Measurements from ENCODE around the gene ABCF2.

ABCF2 gene

GRCh38 chr7:151167197-151167961 is 59.6 kb downstream of the ABCF2 start, which contains the start of gene GBX1:
GBX1 (minus strand) TSS chr7:151167694; CDS start chr7:151167548, 146 bp downstream.
- peaks cover 99% of the 10 kb centered on the region for H3K27me3 ChIP-seq (ENCODE audit: control insufficient read depth, insufficient read depth, low read length)

GRCh38 chr7:151166629-151167196 is 60.3 kb downstream of the ABCF2 start:
- Histone ChIP-seq H3K27me3 (ENCODE audit: control insufficient read depth, insufficient read depth, low read length) (peaks cover 99% of the 10 kb centered on the region), H3K9me3 (ENCODE audit: control insufficient read depth, insufficient read depth, low read depth, low read length) (no peaks in the 10 kb centered on the region), H3K4me1 (ENCODE audit: control insufficient read depth, insufficient read depth, low read length) (peaks cover 8% of the 10 kb centered on the region; the same call in 1 of the 2 replicates), H3K4me3 (ENCODE audit: low read depth, low read length) (peak overlapping the region; percentile 73), H3K9ac (ENCODE audit: low read length) (no peak overlapping the region), H3K27ac (ENCODE audit: low read depth, low read length) (no peak overlapping the region), H3K36me3 (ENCODE audit: control insufficient read depth, insufficient read depth, low read length) (no peaks in the 10 kb centered on the region)

More at GRCh38 chr7:151167197-151167961, 59.6 kb downstream of the ABCF2 start, which contains the start of gene GBX1:
- Histone ChIP-seq H3K4me3 (ENCODE audit: low read depth, low read length) (peak within 1 kb of the TSS; percentile 73), H3K9ac (ENCODE audit: low read length) (no peak within 1 kb of the TSS), H3K27ac (ENCODE audit: low read depth, low read length) (no peak within 1 kb of the TSS), H3K9me3 (ENCODE audit: control insufficient read depth, insufficient read depth, low read depth, low read length) (no peaks in the 10 kb centered on the region), H3K36me3 (ENCODE audit: control insufficient read depth, insufficient read depth, low read length) (no peaks in the 10 kb centered on the region), H3K4me1 (ENCODE audit: control insufficient read depth, insufficient read depth, low read length) (peaks cover 8% of the 10 kb centered on the region; the same call in 1 of the 2 replicates)
